ENCODE results near the gene FXYD3.

Gene FXYD3

GRCh38 chr19:35164418-35164817 lies 48.8 kb downstream of the FXYD3 start:
- FAIRE-seq = no peak

- no peak for FAIRE-seq
Measured at GRCh38 chr19:35165200-35166058, 49.8 kb downstream of the FXYD3 start.

GRCh38 chr19:35166100-35167063 lies 50.8 kb downstream of the FXYD3 start:
- no peak for FAIRE-seq

GRCh38 chr19:35167251-35168119 lies 51.9 kb downstream of the FXYD3 start:
- no peak for FAIRE-seq

- FAIRE-seq = no peak
Measured at GRCh38 chr19:35168196-35168595, 52.6 kb downstream of the FXYD3 start.

- FAIRE-seq = no peak
Measured at GRCh38 chr19:35169221-35169995, 53.8 kb downstream of the FXYD3 start.

- FAIRE-seq = no peak
Measured at GRCh38 chr19:35170359-35171061, 54.9 kb downstream of the FXYD3 start.

- no peak for FAIRE-seq
Measured at GRCh38 chr19:35171730-35172129, 56.1 kb downstream of the FXYD3 start.
